Keratinocyte (primary cell): ENCODE results near the gene UGT1A4. TPM values are rescaled to one million over a fixed set of nuclear protein-coding genes. Genes with fewer than 3 reads are reported as not detected.

ENCODE experiments used
- DNase-seq: peaks from one replicate; pipeline ENCODE4 v3.0.0-alpha.2; 2011; ENCODE audit warnings: low read depth, missing footprints, low spot score
- FAIRE-seq: peaks from 2 replicates; lab custom pipeline; 2011; peaks lifted over from hg19 to GRCh38; lab: Jason Lieb, UNC
- H2AFZ ChIP-seq: 2 replicates; pipeline ENCODE4 v1.6.0; 2012; ENCODE audit warnings: low read length, control low read depth, inconsistent platforms; ENCODE audit not compliant: control insufficient read depth
- H3K27ac ChIP-seq: 2 replicates; pipeline ENCODE4 v1.5.1; 2011; ENCODE audit warnings: low read length; ENCODE audit not compliant: control insufficient read depth, insufficient read depth
- H3K27me3 ChIP-seq: 3 replicates; pipeline ENCODE4 v1.6.0; 2011; ENCODE audit warnings: low read length; ENCODE audit not compliant: control insufficient read depth, insufficient read depth; ENCODE audit errors: extremely low read depth
- H3K36me3 ChIP-seq, 2 experiments: 2 replicates in 1 of 2; 3 replicates in 1 of 2; pipeline ENCODE4 v1.5.1; 2011; ENCODE audit warnings: low read length in 2 of 2, mild to moderate bottlenecking in 1 of 2; ENCODE audit not compliant: control insufficient read depth in 2 of 2, insufficient read depth in 2 of 2; ENCODE audit errors: extremely low read depth in 1 of 2
- H3K4me1 ChIP-seq: 3 replicates; pipeline ENCODE4 v1.5.1; 2011; ENCODE audit warnings: low read length; ENCODE audit not compliant: control insufficient read depth, insufficient read depth; ENCODE audit errors: extremely low read depth
- H3K4me2 ChIP-seq: 3 replicates; pipeline ENCODE4 v1.6.0; 2011; ENCODE audit warnings: low read depth, low read length; ENCODE audit not compliant: control insufficient read depth, insufficient read depth; ENCODE audit errors: extremely low read depth
- H3K4me3 ChIP-seq, 3 experiments: fragments of 200-600 bp in 1 of 3; sonication (generic) in 1 of 3; 2 replicates in 2 of 3; 3 replicates in 1 of 3; pipeline ENCODE4 v1.5.1; 2011 to 2016; ENCODE audit warnings: low read length in 3 of 3, mild to moderate bottlenecking in 3 of 3, control low read depth in 2 of 3, inconsistent platforms in 1 of 3, low read depth in 1 of 3, mixed read lengths in 1 of 3, mixed run types in 1 of 3, moderate library complexity in 1 of 3; ENCODE audit not compliant: control insufficient read depth in 2 of 3, insufficient read depth in 2 of 3; ENCODE audit errors: extremely low read depth in 1 of 3
- H3K79me2 ChIP-seq: 2 replicates; pipeline ENCODE4 v1.6.0; 2012; ENCODE audit warnings: low read length; ENCODE audit not compliant: control insufficient read depth, insufficient read depth
- H3K9ac ChIP-seq: 3 replicates; pipeline ENCODE4 v1.6.0; 2011; ENCODE audit warnings: low read length; ENCODE audit not compliant: control insufficient read depth, insufficient read depth; ENCODE audit errors: extremely low read depth
- H3K9me1 ChIP-seq: 3 replicates; pipeline ENCODE4 v1.6.0; 2011; ENCODE audit warnings: low read length; ENCODE audit not compliant: control insufficient read depth, insufficient read depth; ENCODE audit errors: extremely low read depth
- H3K9me3 ChIP-seq: 2 replicates; pipeline ENCODE4 v1.5.1; 2012; ENCODE audit warnings: low read depth, low read length; ENCODE audit not compliant: control insufficient read depth
- H4K20me1 ChIP-seq: 3 replicates; pipeline ENCODE4 v1.6.0; 2011; ENCODE audit warnings: low read length; ENCODE audit not compliant: control insufficient read depth, insufficient read depth; ENCODE audit errors: extremely low read depth
- EZH2 ChIP-seq: IDR thresholded peaks from one replicate; pipeline ENCODE4 v1.6.1; 2012; ENCODE audit warnings: inconsistent platforms, mild to moderate bottlenecking, low read length, moderate library complexity
- dilution Hi-C: fragments of 300-500 bp; cut with MboI; formaldehyde crosslinking; loops from one replicate; pipeline ENCODE4 v1.7.0; 2020; ENCODE audit warnings: low sequenced_read_pairs; ENCODE audit not compliant: extremely low pct_ligation_motif_present
- polyA plus RNA-seq, 5 experiments: library from polyadenylated mRNA; depleted of rRNA in 3 of 5; stranded (reverse) in 3 of 5; stranded (forward) in 1 of 5; unstranded in 1 of 5; fragments of >200 nt; gene quantifications; 1 replicate in 1 of 5; 2 replicates in 3 of 5; 3 replicates in 1 of 5; pipeline versions ENCODE4 v1.2.1 to v1.2.3, GENCODE V29; 2011 to 2012; ENCODE audit warnings: missing spikeins in 2 of 5, low read depth in 1 of 5, low replicate concordance in 1 of 5
- TF ChIP-seq, protein P1 (sequence below), 3 experiments: IDR thresholded peaks in 1 of 3; conservative IDR thresholded peaks in 1 of 3; optimal IDR thresholded peaks in 1 of 3; 2 replicates in 2 of 3; 3 replicates in 1 of 3; pipeline versions ENCODE3 to v1.5.1; 2011; ENCODE audit warnings: low read length in 3 of 3, mild to moderate bottlenecking in 3 of 3, moderate library complexity in 2 of 3, control low read depth in 1 of 3, inconsistent platforms in 1 of 3; ENCODE audit not compliant: insufficient read depth in 2 of 3; ENCODE audit errors: extremely low read depth in 1 of 3

Gene UGT1A4
- polyA plus RNA-seq, 1 donor (not counting 4 experiments of a cell fraction or from before 2014, with no cell fraction given), result 2.4 TPM

DNA sequence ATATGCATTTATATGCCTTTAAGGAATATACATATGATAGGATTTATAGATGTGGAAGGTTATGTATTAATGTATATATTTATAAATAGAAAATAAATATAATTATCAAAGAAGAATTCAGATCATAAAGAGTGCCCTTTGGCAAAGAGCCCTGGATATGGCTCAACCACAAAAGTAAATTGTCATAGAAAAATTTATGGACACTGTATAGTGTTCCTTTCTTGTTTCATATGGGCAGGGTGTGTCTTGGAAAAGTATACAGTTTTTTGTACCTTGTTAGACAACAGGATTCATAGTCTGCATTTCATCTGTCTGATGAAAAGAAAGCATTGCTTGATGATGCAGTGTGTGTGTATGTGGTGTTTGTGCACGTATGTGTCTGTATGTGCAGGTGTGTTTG, 33.9 kb upstream of the UGT1A4 start:
- Histone ChIP-seq H3K4me3 (no peak overlapping the region), H3K9ac (no peak overlapping the region), H4K20me1 (no peaks in the 10 kb centered on the region), H3K79me2 (no peaks in the 10 kb centered on the region), H3K9me1 (no peaks in the 10 kb centered on the region), H3K9me3 (no peaks in the 10 kb centered on the region), H3K4me1 (peaks cover 6% of the 10 kb centered on the region), H3K4me2 (no peak overlapping the region), H3K27me3 (no peaks in the 10 kb centered on the region), H3K27ac (no peak overlapping the region), H3K36me3 (no peaks in the 10 kb centered on the region), H2AFZ (no peak overlapping the region)
- DNase-seq, result no peak
- no peak for TF ChIP-seq EZH2
- dilution Hi-C loops, result no loop called here
- no peak for FAIRE-seq

DNA sequence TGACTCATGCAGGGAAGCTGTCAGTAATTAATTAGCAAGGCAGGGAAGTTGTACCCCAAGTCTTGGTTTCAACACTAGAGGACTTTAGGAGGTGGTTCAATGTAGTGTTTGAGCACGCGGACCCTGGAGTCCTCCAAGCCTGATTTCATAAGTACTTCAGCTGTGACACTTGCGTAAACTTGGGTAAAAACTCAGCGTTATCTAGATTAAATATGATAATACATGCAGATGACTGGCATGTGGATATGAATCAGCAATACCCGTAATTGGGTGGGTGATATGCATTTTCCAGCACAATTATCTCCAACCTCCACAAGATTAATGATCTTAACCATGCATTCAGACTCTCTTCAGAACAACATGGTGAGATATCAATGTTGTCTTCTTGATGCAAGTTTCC, 31.6 kb upstream of the UGT1A4 start:
- no peak overlapping the region for H2AFZ ChIP-seq
- FAIRE-seq (no peak), DNase-seq (no peak)
- no peak overlapping the region for H3K9ac ChIP-seq
- peaks cover 22% of the 10 kb centered on the region for H3K4me1 ChIP-seq
- no peaks in the 10 kb centered on the region for H3K9me1 ChIP-seq
- no peaks in the 10 kb centered on the region for H3K36me3 ChIP-seq
- TF ChIP-seq EZH2, result no peak
- TF ChIP-seq, protein P1, sequence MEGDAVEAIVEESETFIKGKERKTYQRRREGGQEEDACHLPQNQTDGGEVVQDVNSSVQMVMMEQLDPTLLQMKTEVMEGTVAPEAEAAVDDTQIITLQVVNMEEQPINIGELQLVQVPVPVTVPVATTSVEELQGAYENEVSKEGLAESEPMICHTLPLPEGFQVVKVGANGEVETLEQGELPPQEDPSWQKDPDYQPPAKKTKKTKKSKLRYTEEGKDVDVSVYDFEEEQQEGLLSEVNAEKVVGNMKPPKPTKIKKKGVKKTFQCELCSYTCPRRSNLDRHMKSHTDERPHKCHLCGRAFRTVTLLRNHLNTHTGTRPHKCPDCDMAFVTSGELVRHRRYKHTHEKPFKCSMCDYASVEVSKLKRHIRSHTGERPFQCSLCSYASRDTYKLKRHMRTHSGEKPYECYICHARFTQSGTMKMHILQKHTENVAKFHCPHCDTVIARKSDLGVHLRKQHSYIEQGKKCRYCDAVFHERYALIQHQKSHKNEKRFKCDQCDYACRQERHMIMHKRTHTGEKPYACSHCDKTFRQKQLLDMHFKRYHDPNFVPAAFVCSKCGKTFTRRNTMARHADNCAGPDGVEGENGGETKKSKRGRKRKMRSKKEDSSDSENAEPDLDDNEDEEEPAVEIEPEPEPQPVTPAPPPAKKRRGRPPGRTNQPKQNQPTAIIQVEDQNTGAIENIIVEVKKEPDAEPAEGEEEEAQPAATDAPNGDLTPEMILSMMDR (optimal IDR thresholded peaks at IDR 0.05 in 1 of 3, IDR thresholded peaks at IDR 0.05 in 1 of 3, conservative IDR thresholded peaks at IDR 0.05 in 1 of 3; ENCODE audit: extremely low read depth in 1 of 3, insufficient read depth in 2 of 3, low read length in 3 of 3), result no peak
- H3K27ac ChIP-seq, result no peak overlapping the region
- no peaks in the 10 kb centered on the region for H3K9me3 ChIP-seq
- no peak overlapping the region for H3K4me3 ChIP-seq
- peaks cover 4% of the 10 kb centered on the region for H3K79me2 ChIP-seq
- H3K27me3 ChIP-seq, result no peaks in the 10 kb centered on the region
- no peaks in the 10 kb centered on the region for H4K20me1 ChIP-seq
- H3K4me2 ChIP-seq, result no peak overlapping the region
- dilution Hi-C loops, result no loop called here

DNA sequence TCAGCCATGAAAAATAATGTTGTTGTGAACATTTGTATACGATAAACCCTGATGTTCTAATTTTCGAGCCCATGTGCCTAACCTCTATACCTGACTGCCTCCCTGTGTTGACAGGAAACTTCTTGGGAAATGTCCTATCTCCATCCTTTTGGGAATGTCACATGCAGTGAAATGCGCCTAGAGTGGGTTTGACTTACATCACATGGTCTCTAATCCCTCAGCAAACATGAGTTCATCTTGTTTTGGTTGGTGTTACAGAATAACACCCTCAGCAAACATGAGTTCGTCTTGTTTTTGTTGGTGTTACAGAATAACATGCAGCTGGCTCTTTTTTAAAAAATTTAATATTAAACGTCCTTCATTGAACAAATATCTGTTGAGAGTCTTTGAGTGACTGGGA, 30.2 kb upstream of the UGT1A4 start:
- Histone ChIP-seq H3K36me3 (no peaks in the 10 kb centered on the region), H3K79me2 (peaks cover 18% of the 10 kb centered on the region), H3K9ac (no peak overlapping the region), H4K20me1 (no peaks in the 10 kb centered on the region), H3K4me2 (no peak overlapping the region), H3K9me3 (no peaks in the 10 kb centered on the region), H3K27ac (no peak overlapping the region), H3K9me1 (no peaks in the 10 kb centered on the region), H3K27me3 (no peaks in the 10 kb centered on the region), H3K4me3 (no peak overlapping the region), H2AFZ (no peak overlapping the region), H3K4me1 (peaks cover 33% of the 10 kb centered on the region)
- no peak for TF ChIP-seq EZH2
- TF ChIP-seq, protein P1 (optimal IDR thresholded peaks at IDR 0.05 in 1 of 3, IDR thresholded peaks at IDR 0.05 in 1 of 3, conservative IDR thresholded peaks at IDR 0.05 in 1 of 3; ENCODE audit: extremely low read depth in 1 of 3, insufficient read depth in 2 of 3, low read length in 3 of 3), result no peak
- dilution Hi-C loops, result no loop called here
- DNase-seq (no peak), FAIRE-seq (no peak)
